ENCODE results near the gene ASB2. TPM values are rescaled to one million over a fixed set of nuclear protein-coding genes. Genes with fewer than 3 reads are reported as not detected.
A peak's percentile ranks its signal among the peaks of the same experiment; 100 is the strongest.

ASB2 gene
- total and polyA plus RNA-seq, 8 donors = 2.0 to 199 (median 18.7) TPM

GRCh38 chr14:93924592-93925355 is 51.6 kb downstream of the ASB2 start:
- Histone ChIP-seq H3K4me3 (no peak overlapping the region), H3K4me1 (peaks cover 0 to 25% (median 10%) of the 10 kb centered on the region in 4 donors), H3K36me3 (no peaks in the 10 kb centered on the region), H3K27me3 (no peaks in the 10 kb centered on the region), H3K9me3 (peaks cover 0 to 3% (median 0%) of the 10 kb centered on the region in 4 donors), H3K27ac (no peak overlapping the region)
- TF ChIP-seq, protein P1, sequence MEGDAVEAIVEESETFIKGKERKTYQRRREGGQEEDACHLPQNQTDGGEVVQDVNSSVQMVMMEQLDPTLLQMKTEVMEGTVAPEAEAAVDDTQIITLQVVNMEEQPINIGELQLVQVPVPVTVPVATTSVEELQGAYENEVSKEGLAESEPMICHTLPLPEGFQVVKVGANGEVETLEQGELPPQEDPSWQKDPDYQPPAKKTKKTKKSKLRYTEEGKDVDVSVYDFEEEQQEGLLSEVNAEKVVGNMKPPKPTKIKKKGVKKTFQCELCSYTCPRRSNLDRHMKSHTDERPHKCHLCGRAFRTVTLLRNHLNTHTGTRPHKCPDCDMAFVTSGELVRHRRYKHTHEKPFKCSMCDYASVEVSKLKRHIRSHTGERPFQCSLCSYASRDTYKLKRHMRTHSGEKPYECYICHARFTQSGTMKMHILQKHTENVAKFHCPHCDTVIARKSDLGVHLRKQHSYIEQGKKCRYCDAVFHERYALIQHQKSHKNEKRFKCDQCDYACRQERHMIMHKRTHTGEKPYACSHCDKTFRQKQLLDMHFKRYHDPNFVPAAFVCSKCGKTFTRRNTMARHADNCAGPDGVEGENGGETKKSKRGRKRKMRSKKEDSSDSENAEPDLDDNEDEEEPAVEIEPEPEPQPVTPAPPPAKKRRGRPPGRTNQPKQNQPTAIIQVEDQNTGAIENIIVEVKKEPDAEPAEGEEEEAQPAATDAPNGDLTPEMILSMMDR (IDR thresholded peaks at IDR 0.05) = no peak
- no peak for TF ChIP-seq POLR2AphosphoS5 (IDR thresholded peaks at IDR 0.05)
- TF ChIP-seq POLR2A (IDR thresholded peaks at IDR 0.05) = no peak
- no peak for TF ChIP-seq EP300 (IDR thresholded peaks at IDR 0.05)
- intact Hi-C loops (cut with DNase I; ENCODE audit: low total_unique reads) = no loop called here
- 88 to 96% (median 93%) methylated on average over 9 to 14 of the region's 14 CpGs for WGBS, 5 donors
- no peak for DNase-seq

DNA sequence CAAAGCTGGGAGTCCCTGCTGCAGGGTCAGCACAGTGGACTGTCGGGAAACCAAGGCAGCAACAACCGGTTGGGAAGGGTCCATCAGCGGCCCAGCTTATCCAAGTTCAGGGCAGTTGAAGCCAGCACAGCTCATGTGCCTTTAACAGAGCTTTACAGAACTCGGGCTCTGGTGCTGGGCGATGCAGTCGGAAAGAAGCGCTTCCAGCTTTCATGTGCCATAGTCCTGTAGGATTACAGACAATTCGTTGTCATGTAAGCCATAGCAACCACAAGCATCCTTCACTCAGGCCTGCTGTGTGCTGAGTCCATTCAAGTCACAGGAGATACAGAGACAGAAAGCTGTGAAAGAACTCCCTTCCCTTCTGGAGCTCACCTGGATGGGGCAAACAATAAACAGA is 52.7 kb downstream of the ASB2 start:
- Histone ChIP-seq H3K27ac (no peak overlapping the region), H3K9me3 (peaks cover 0 to 8% (median 0%) of the 10 kb centered on the region in 4 donors), H3K4me3 (no peak overlapping the region), H3K4me1 (peaks cover 0 to 13% (median 1%) of the 10 kb centered on the region in 4 donors), H3K36me3 (no peaks in the 10 kb centered on the region), H3K27me3 (no peaks in the 10 kb centered on the region)
- intact Hi-C loops (cut with DNase I; ENCODE audit: low total_unique reads) = no loop called here
- TF ChIP-seq EP300 (IDR thresholded peaks at IDR 0.05) (no peak), POLR2AphosphoS5 (IDR thresholded peaks at IDR 0.05) (no peak), POLR2A (IDR thresholded peaks at IDR 0.05) (no peak)
- TF ChIP-seq, protein P1 (IDR thresholded peaks at IDR 0.05) = no peak
- DNase-seq = no peak
- 81 to 94% (median 89%) methylated on average over 8 of the region's 8 CpGs for WGBS, 5 donors

GRCh38 chr14:93921001-93921806 is 55.2 kb downstream of the ASB2 start:
- no peak overlapping the region for H3K4me3 ChIP-seq
- no peak for DNase-seq
- peaks cover 0 to 12% (median 2%) of the 10 kb centered on the region in 4 donors for H3K4me1 ChIP-seq
- TF ChIP-seq POLR2A (IDR thresholded peaks at IDR 0.05) = no peak
- TF ChIP-seq, protein P1 (IDR thresholded peaks at IDR 0.05) = no peak
- no peak for TF ChIP-seq POLR2AphosphoS5 (IDR thresholded peaks at IDR 0.05)
- no peak for TF ChIP-seq EP300 (IDR thresholded peaks at IDR 0.05)
- H3K9me3 ChIP-seq = peaks cover 0 to 8% (median 0%) of the 10 kb centered on the region in 4 donors
- no peaks in the 10 kb centered on the region for H3K36me3 ChIP-seq
- H3K27me3 ChIP-seq = no peaks in the 10 kb centered on the region
- intact Hi-C loops (cut with DNase I; ENCODE audit: low total_unique reads) = no loop called here
- 66 to 83% (median 75%) methylated on average over 18 of the region's 18 CpGs for WGBS, 5 donors
- no peak overlapping the region for H3K27ac ChIP-seq

GRCh38 chr14:93917141-93917540 is 59.2 kb downstream of the ASB2 start:
- Histone ChIP-seq H3K9me3 (peaks cover 0 to 14% (median 3%) of the 10 kb centered on the region in 4 donors), H3K27me3 (no peaks in the 10 kb centered on the region), H3K4me1 (peaks cover 0 to 13% (median 8%) of the 10 kb centered on the region in 4 donors), H3K27ac (peak overlapping the region; percentile 51 to 86 (median 74)), H3K36me3 (no peaks in the 10 kb centered on the region), H3K4me3 (no peak overlapping the region)
- intact Hi-C loops (cut with DNase I; ENCODE audit: low total_unique reads) = no loop called here
- 75 to 83% (median 78%) methylated on average over 7 of the region's 7 CpGs for WGBS, 5 donors
- no peak for TF ChIP-seq POLR2AphosphoS5 (IDR thresholded peaks at IDR 0.05)
- TF ChIP-seq, protein P1 (IDR thresholded peaks at IDR 0.05) = no peak
- no peak for TF ChIP-seq EP300 (IDR thresholded peaks at IDR 0.05)
- no peak for TF ChIP-seq POLR2A (IDR thresholded peaks at IDR 0.05)
- no peak for DNase-seq
